Uterus (tissue), 4 donors: ENCODE measurements around the gene CHN2. TPM values are rescaled to one million over a fixed set of nuclear protein-coding genes. Genes with fewer than 3 reads are reported as not detected.

Experiments
- DNase-seq, 2 donors: peaks; one replicate each; pipeline ENCODE4 v3.0.0-alpha.2; 2019 to 2020
- H3K27ac ChIP-seq, 2 donors: fragments of 200-600 bp; sonication (generic); 1 replicate in 1 of 2; 2 replicates in 1 of 2; pipeline ENCODE4 v1.5.1; 2016 to 2018
- H3K27me3 ChIP-seq, 2 donors: fragments of 200-600 bp; sonication (generic); one replicate each; pipeline ENCODE4 v1.5.1; 2018 to 2019; ENCODE audit warnings: control low read depth in 1 of 2
- H3K36me3 ChIP-seq, 2 donors: fragments of 200-600 bp; sonication (generic); one replicate each; pipeline ENCODE4 v1.5.1; 2019; ENCODE audit warnings: control low read depth in 1 of 2
- H3K4me1 ChIP-seq, 2 donors: fragments of 200-600 bp; sonication (generic); one replicate each; pipeline ENCODE4 v1.5.1; 2018 to 2019; ENCODE audit warnings: control low read depth in 1 of 2
- H3K4me3 ChIP-seq, 2 donors: fragments of 200-600 bp; sonication (generic); 1 replicate in 1 of 2; 2 replicates in 1 of 2; pipeline ENCODE4 v1.5.1; 2018 to 2019; ENCODE audit warnings: mild to moderate bottlenecking in 1 of 2
- H3K9me3 ChIP-seq, 2 donors: fragments of 200-600 bp; sonication (generic); one replicate each; pipeline ENCODE4 v1.5.1; 2019; ENCODE audit warnings: control low read depth in 1 of 2
- POLR2A ChIP-seq, 2 donors: fragments of 450-650 bp; IDR thresholded peaks; one replicate each; pipeline ENCODE4 v1.6.1; 2016; ENCODE audit warnings: antibody characterized with exemption in 2 of 2, mild to moderate bottlenecking in 1 of 2, moderate library complexity in 1 of 2
- intact Hi-C: fragments of 100-400 bp; cut with DNase I; formaldehyde crosslinking; loops from one replicate; pipeline ENCODE4 v1.15.1; 2023; ENCODE audit warnings: low total_unique reads
- total RNA-seq, 4 donors: library from RNA; depleted of rRNA in 3 of 4; stranded (reverse); fragments of >200 nt in 3 of 4; gene quantifications; one replicate each; pipeline versions ENCODE4 v1.1.0 to v1.2.4, GENCODE V29; 2014 to 2023
- TF ChIP-seq, protein P1 (sequence below), 4 experiments: fragments of 200-600 bp in 2 of 4; fragments of 450-650 bp in 2 of 4; sonication (generic) in 2 of 4; IDR thresholded peaks; one replicate each; pipeline ENCODE4 v1.5.1; 2016 to 2019; ENCODE audit warnings: antibody characterized with exemption in 4 of 4, mild to moderate bottlenecking in 2 of 4, moderate library complexity in 1 of 4
- donor health status: DM: yes; HTN: yes; CAD: no.

The CHN2 gene
- total RNA-seq, 4 donors from 2014 or later = 9.8 to 22.9 (median 18.3) TPM

DNA sequence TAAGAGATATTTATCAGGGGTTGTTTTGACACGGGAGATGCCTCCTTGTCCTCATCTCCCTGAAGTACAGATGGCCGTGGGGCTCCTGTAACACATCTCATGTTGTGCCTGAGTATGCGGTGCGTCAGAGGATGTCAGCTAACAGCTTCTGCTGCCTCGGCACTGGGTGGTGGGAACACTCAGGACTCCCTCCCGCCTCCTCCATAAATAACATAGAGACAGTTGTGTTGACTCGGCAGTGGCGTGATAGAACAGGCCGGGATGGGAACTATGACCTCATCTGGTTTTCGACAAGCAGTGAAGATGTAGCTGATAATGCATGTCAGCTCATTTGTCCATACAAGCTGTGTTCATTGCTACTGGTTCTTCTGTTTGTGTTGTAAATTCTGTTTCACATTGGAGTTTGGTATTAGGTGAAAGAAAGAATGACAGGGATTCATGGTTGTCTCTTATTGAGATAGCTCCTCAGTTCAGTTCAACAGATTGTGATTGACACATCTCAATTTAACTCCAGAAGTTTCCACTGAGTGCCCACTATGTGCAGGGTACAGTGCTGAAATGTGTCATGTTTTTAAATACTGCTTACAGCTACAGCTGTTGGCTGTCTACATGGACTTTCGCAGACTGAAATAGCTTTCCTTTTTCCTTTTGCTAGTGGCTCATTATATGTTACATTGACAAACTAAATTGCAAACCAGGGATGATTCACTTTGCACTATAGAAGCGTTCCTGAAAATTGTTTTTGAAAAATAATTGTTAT lies 87.4 kb downstream of the CHN2 start:
- H3K27ac ChIP-seq = no peak overlapping the region
- no peaks in the 10 kb centered on the region for H3K4me1 ChIP-seq
- TF ChIP-seq POLR2A (IDR thresholded peaks at IDR 0.05) = no peak
- H3K36me3 ChIP-seq = no peaks in the 10 kb centered on the region
- H3K27me3 ChIP-seq = no peaks in the 10 kb centered on the region
- peak in 1 of 2 donors; percentile 18 for DNase-seq
- intact Hi-C loops = no loop called here
- no peak overlapping the region for H3K4me3 ChIP-seq
- H3K9me3 ChIP-seq = no peaks in the 10 kb centered on the region

DNA sequence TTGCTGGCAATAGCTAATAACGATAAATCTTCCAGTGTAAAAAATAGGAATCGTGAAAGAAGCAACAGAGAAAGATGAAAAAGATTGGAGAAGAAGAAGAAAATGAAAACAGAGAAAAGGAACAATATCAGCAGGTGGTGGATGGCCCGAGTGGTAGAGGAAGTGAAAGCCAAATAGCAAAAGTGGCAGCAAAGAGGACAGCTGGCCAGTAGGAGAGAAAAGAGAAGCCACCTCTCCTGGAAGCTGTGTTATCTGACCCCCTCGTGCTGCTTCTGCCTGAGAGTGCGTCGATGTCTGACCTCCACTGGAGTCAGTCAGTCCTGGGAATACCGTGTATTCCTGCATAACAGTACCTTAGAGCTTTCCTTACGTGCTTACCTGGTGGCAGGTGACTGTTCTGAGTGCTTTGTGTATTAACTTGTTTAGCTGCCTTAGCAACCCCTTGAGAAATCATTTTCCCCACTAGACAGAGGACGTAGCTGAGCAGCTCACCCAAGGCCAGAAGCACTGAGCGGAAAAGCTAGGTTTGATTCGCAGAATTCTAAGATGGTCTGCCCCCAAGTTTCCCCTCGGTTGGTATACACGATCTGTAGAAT lies 88.3 kb downstream of the CHN2 start:
- TF ChIP-seq, protein P1, sequence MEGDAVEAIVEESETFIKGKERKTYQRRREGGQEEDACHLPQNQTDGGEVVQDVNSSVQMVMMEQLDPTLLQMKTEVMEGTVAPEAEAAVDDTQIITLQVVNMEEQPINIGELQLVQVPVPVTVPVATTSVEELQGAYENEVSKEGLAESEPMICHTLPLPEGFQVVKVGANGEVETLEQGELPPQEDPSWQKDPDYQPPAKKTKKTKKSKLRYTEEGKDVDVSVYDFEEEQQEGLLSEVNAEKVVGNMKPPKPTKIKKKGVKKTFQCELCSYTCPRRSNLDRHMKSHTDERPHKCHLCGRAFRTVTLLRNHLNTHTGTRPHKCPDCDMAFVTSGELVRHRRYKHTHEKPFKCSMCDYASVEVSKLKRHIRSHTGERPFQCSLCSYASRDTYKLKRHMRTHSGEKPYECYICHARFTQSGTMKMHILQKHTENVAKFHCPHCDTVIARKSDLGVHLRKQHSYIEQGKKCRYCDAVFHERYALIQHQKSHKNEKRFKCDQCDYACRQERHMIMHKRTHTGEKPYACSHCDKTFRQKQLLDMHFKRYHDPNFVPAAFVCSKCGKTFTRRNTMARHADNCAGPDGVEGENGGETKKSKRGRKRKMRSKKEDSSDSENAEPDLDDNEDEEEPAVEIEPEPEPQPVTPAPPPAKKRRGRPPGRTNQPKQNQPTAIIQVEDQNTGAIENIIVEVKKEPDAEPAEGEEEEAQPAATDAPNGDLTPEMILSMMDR (IDR thresholded peaks at IDR 0.05) = no peak
- no peak for TF ChIP-seq POLR2A (IDR thresholded peaks at IDR 0.05)
- no peak overlapping the region for H3K27ac ChIP-seq
- DNase-seq = no peak
- H3K9me3 ChIP-seq = no peaks in the 10 kb centered on the region
- H3K27me3 ChIP-seq = no peaks in the 10 kb centered on the region
- H3K4me1 ChIP-seq = no peaks in the 10 kb centered on the region
- intact Hi-C loops = no loop called here
- no peaks in the 10 kb centered on the region for H3K36me3 ChIP-seq
- no peak overlapping the region for H3K4me3 ChIP-seq

GRCh38 chr7:29284696-29285443 lies 90.3 kb downstream of the CHN2 start:
- Histone ChIP-seq H3K4me3 (no peak overlapping the region), H3K27me3 (no peaks in the 10 kb centered on the region), H3K9me3 (no peaks in the 10 kb centered on the region), H3K4me1 (no peaks in the 10 kb centered on the region), H3K36me3 (no peaks in the 10 kb centered on the region), H3K27ac (no peak overlapping the region)
- TF ChIP-seq, protein P1 (IDR thresholded peaks at IDR 0.05) = no peak
- no peak for TF ChIP-seq POLR2A (IDR thresholded peaks at IDR 0.05)
- intact Hi-C loops = no loop called here
- no peak for DNase-seq

DNA sequence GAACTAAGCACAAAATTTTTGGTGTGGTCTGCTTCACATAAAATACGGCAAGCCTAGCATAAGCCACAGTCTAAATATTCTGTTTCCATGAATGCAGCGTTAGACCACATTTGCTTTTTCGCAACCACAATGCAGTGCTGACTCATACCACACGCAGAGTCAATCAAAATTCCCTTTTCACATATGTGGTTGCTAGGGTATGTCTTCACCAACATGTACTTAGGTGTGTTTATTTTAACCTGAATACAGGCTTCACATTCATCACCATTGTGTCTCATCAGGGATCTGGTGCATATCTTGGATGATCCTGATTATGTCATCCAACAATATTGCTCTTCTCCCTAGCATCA lies 90.8 kb downstream of the CHN2 start:
- Histone ChIP-seq H3K27me3 (no peaks in the 10 kb centered on the region), H3K4me3 (no peak overlapping the region), H3K36me3 (no peaks in the 10 kb centered on the region), H3K4me1 (no peaks in the 10 kb centered on the region), H3K9me3 (no peaks in the 10 kb centered on the region), H3K27ac (no peak overlapping the region)
- intact Hi-C loops = no loop called here
- TF ChIP-seq POLR2A (IDR thresholded peaks at IDR 0.05) = no peak
- DNase-seq = no peak

- H3K27me3 ChIP-seq = no peaks in the 10 kb centered on the region
- H3K36me3 ChIP-seq = no peaks in the 10 kb centered on the region
- no peaks in the 10 kb centered on the region for H3K4me1 ChIP-seq
- H3K4me3 ChIP-seq = no peak overlapping the region
- TF ChIP-seq, protein P1 (IDR thresholded peaks at IDR 0.05) = no peak
- no peak for DNase-seq
- intact Hi-C loops = no loop called here
- H3K9me3 ChIP-seq = no peaks in the 10 kb centered on the region
- no peak overlapping the region for H3K27ac ChIP-seq
Measured at GRCh38 chr7:29285861-29286260, 91.3 kb downstream of the CHN2 start.

DNA sequence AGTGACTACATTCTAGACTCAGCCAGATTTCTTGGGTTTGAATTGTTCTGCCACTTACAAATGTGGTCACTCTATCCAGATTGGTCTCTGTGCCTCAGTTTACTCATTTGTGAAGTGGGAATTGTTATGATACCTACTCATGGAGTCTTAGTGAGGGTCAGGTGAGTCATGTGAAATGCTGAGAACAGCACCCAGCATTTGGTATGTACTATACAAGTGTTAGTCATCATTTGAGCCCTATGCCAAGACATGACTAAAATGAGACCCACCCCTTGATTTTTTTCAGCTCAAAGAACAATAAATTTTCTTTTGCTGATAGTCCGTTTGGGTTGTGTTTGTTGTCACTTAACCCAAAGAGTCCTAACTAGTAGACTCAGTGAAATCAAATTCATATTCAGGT lies 92.8 kb downstream of the CHN2 start:
- Histone ChIP-seq H3K36me3 (no peaks in the 10 kb centered on the region), H3K9me3 (no peaks in the 10 kb centered on the region), H3K4me3 (no peak overlapping the region), H3K27me3 (no peaks in the 10 kb centered on the region), H3K4me1 (no peaks in the 10 kb centered on the region), H3K27ac (no peak overlapping the region)
- TF ChIP-seq POLR2A (IDR thresholded peaks at IDR 0.05) = no peak
- TF ChIP-seq, protein P1 (IDR thresholded peaks at IDR 0.05) = no peak
- DNase-seq = no peak
- intact Hi-C loops = no loop called here
